CD4-positive, alpha-beta T cell treated with Interferon gamma for 1 hour (primary cell): ENCODE measurements around the gene NUB1.

Experiments used
- DNase-seq: peaks from one replicate; pipeline ENCODE4 v3.0.0-alpha.2; 2020

Gene NUB1

DNA sequence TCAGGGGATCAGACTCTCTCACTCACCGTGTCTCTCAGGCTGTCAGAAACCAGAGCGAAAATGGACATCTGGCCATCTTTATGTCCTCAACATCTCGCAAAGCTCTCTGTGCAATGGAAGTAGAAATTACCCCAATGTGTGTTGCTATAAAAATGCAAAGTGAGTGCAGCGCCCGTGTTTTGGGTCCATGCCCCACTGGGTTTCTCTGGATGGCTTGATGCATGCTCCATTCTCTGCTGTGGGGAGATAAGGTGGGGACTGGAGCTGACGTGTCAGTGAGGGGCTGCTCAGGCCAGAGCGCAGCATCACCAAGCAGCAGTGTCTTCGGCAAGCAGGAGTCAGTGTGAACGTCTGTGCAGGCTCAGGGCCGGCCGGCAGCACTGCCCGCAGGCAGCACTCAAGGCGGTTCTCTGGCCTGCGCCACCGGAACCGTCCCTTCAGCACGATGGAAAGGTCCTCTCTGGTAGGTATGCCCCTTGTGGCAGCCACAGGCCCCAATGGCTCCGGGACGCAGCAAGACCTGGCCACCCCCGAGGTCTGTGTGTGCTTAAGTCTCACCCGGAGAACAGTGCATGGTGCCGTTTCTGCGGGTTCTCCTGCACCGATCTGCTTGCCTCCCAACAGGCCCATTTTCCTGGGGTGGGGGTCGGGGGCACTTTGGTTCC, 38.1 kb downstream of the NUB1 start:
- DNase-seq, result no peak

DNA sequence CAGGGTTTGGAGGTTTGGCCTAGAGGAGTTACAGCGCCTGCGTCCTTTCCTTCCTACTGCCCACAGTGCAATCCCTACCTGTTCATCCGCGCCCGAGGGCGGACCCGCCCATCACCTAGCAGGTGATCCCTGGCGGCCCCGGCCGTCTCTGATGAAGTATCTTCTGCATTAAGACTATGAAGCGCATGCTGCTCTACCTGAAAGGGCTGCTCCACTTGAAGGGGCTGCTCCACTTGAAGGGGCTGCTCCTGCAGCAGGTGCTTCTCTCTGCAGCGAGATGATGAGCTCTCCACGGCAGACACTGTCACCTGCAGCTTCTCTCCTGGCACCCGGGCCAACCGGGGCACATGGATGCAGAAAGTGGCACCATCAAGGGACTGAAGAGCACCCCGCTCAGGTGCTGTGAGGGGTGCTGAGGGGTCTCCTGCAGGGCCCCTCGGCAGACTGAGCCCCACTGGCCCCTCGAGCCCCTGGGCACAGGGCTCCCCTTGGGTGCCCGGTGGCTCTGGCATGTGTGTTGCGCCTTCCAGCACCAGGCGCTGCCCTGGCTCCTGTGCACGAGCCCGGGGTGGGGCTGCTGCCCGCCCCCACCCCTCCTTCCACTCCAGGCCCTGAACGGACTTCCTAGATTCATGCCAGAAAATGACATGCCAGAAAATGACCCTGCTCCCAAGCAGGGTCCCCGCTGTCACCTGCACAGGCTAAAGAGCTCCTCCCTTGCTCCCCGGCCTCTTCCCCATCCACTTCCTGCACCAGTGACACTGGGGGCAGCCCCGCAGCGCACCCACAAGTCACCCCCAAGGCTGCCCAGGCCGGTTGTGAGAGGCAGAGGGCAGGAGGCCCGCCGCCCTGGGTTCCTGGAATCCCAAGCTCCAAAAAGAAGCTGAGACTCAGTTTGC, 38.8 kb downstream of the NUB1 start:
- peak; percentile 3 for DNase-seq

DNA sequence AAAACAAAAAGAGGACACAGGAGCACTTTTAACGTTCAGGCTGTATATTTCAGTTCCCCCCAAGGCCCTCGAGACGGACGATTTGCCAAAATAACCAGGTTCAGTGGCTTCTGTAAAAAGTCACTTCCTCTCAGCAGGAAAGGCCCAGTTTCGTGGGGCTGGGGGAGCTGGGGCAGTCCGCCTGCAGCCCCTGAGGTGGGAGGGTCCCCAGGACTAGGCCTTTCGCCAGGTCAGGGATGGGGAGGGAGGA, 39.4 kb downstream of the NUB1 start:
- DNase-seq, result peak; percentile 16

DNA sequence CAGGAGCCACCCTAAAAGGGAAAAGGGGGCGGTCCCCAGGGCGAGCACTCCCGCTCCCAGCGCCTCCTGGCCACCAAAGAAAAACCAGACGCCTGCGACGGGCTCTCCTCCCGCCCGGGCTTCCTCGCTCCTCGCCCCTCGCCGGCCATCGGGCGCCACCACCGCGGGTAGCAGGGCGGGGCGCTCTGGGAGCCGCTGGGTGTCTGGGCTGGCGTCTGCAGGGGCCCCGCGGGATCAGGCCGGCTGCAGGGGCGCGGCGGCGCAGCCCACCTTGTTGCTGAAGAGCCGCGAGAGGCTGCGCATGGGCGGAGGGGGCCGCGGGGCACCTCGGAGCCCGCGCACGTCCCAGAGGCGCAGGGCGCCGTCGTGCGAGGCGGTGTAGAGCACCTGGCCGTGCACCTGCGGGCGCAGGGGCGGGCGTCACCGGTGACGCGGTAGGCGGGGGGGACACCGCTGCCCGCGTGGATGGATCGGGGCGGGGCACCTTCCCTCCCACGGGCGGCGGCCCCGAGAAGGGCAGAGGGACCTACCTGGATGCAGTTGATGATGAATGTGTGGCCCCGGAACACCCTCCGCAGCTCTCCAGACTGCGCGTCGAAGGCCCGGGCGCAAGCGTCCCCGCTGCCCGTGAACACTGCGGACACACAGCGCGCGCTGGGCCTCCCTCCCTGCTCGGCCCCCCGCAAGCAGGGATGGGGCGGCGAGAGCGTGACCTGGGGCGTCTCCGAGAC, 39.9 kb downstream of the NUB1 start:
- peak; percentile 82 for DNase-seq

DNA sequence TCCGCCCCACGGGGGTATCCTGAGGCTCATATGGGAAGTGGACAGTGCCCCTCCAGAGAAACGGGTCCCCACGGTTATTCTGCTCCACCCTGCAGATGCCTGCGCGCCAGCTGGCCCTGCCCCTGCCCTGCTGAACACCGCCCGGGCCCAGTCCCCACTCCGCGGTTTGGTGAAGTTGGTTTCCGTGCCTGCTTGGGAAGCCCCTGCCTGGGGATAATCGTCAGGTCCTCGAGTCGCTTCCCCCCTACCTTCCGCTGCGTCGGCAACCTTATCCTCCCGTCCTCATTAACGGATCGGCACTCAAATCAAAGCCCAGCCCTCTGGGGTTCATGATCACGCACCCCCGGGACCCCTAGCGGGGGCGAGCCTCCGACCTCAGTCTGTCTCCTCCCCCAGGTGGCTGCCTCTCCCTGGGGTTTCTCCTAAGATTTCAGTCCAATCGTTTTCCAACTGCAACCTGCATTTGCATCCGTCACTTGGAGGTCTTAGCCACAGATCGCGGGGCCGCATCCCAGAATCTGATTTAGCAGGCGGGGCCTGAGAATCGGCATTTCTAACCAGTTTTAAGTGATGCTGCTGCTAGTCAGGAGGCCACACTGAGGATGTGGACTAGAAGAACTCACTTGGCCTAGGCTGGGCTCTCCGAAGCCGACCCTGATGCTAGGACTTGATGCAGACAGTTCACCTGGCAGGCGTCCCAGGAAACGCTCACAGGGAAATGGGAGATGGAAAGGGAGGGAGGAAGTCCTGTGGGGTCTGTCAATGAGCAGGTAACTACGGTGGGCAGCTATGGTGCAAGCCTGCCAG, 40.7 kb downstream of the NUB1 start:
- DNase-seq, result peak; percentile 66

DNA sequence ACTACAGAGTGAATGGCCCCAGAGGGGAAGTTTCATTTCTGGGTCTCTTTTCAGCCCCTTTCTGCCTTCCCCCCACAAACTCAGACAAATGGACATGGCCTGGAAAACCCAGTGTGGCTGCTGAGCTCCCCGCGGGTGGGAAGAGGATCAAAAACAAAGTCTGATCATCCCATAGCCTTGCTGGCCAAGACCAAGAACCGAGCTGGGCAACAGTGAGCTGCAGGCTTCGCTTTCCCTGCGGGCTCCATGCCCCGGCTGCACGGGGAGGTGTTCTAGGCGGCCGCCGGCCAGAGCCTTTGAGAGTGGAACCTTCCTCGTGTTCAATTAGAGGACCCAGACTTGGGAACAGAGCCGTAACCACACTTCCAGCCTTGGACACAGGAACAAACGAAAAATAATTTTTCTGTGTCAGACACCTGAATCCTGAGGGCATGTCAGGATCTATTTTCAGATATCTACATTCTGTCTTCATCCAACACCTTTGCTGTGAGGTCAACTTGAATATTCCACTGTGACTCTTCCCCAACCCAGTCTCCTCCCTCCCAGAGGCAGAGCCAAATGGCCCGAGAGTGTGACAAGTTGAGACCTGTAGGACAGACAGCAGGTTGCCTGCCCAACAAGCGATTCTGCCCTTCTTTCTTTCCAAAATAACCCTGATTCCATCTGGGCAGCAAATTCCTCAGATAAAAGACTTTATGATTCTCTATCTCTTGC, 42.2 kb downstream of the NUB1 start:
- DNase-seq, result no peak

DNA sequence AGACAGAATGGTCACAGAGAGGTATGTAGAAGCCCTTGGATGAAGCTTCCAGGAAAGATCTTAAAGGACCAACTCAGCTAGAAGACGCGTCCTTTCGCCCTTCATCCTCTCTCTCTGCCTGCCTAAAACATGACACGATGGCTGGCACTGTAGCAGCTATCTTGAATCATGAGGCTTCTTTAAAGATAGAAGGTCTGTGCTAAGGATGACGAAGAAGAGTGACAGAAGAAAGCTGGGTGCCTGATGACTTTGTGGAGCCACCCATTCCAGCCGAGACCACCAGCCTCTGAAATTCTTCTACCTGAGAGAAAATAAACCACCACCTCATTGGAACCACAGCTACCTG, 42.7 kb downstream of the NUB1 start:
- DNase-seq, result no peak

DNA sequence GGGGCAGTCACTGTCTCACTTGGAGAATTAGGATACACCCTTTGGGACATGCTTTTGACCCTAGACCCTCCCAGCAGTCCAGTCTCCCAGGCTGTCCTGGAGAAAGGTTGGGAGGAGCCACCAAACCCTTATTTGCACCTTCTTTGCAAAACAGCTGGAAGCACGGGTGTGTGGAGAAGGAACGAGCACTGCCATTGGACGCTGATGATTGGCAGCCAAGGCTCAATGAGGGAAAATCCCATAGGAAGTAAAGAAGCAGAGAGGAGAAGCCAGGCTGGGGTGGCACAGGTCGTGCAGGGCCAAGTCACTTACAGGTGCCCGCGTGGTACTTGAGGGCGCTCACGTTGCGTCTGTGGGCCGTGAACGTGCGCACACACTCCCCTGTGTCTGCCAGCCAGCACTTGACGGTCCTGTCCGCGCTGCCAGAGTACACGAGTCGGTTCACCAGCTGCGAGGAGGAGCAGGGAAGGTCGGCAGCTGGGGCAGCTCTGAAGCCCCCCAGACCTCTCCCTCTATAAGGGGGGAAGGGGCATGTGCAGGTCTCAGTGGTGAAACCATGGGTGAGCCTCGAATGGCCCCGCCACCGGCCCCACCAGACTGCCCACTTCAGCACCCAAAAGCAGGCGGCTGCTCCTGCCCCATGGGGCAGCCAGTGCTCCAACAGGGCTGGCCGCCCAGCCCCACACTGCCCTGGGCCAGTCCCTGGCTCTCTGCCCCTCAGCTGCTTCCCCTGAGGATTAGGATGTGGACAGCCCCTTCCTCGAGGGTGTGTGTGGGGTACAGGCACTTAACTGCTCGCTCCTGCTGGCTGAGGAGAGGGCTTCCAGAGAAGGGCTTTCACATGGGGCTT, 43.4 kb downstream of the NUB1 start:
- DNase-seq, result no peak

DNA sequence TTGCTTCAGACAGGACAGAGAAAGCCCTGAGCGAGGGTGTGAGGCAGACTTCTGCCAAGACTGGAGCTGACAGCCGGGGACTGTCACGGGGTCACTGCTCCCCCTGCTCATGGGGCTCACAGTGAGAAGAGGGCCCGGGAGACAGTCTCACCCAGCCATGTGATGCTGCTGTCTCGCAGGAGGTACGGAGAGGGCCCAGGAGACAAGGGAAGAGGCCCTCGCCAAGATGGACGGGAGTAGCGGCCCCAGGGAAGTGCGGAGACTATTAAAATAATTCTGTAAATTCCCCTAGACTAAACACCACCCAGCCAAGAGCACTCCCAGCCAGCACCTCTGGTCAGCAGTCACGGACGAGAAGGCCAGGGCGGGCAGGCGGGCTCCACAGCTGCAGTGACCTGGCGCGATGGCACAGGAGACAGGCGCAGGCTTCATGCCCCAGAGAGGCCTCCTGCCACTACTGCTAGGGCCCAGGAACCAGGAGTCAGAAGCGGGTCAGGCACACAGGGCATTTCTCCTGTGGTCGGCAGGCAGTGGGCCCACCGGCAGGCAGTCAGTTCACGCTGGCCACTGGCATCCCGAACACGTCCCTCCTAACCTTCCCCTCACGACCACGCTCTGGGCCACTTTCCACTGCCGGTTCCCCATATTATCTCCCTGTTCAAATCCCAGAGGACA, 44.2 kb downstream of the NUB1 start:
- no peak for DNase-seq

DNA sequence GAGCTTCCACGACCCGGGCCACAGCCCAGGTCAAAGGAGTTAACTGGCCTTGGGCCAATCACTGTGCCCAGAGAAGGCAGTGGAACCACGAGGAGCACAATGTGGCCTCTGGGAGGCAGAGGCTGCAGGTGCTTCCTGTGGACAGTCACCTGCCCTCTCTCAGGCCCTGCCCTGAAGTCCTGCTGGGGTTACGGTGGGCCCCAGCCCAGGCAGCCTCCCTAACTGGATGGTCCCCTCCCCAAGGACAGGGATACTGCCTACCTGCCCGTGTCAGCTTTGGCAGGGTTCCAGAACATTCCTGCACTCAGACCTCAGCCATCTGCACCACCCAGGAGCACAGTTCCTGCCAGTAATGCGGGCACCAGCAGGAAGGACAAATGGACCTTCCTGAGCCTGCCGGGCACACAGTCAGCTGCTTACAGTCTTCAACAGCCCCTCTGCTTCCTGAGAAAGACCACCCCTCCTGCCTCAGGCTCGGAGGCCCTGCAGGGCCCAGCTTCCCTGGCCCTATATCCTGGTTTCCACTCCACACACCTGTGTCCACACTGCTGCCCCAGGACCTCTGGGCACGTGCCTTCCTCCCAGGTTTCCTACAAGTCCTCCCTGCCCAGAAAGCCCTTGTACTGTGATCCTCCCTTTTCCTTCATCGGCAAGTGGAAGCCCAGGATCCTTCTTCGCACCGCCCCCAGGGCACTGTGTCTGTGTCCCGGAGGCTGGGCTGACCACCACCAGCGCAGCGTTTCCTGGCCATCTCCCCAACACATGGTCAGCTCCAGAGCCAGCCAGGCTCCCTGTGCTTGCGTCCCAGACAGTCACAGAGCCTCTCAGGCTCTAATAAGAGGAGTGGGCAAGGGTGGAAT, 44.9 kb downstream of the NUB1 start:
- DNase-seq, result no peak

DNA sequence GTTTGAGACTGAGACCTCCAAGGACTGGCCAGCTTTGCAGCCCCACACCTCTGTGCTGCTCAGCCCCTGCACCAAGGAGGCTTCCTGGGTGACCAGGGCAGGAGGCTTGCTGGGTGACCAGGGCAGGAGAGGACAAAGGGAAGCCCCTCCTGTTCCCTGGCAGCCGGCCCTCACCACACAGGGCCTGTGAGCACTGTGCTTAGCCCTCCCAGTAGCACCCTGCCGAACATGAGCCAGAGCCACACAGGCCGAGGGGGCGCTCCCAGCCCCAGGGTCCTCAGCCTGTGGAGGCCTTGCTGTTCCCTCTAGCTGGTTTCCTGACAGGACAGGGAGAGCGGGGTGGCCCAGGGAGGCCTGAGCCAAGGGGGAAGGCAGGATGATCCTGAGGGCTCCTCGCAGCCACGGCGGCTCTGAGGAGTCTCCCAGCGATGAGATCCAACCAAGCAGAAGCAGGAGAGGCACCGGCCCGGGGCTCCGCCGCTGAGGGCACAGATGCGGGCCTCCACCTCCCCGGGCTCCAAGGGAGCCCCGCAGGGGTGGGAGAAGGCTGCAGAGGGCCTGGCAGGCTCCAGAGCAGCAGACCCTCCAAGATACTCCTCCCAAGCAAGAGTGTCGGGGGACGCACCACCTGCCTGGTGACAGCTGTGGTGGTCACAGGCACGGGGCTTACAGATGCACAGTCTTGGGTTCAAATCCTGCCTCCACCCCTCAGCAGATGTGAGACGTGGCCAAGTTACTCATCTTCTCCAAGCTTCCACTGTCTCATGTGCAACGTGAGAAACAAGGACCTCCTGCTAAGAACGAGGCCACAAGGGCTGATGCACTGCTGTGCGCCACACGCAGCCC, 45.8 kb downstream of the NUB1 start:
- DNase-seq, result no peak

DNA sequence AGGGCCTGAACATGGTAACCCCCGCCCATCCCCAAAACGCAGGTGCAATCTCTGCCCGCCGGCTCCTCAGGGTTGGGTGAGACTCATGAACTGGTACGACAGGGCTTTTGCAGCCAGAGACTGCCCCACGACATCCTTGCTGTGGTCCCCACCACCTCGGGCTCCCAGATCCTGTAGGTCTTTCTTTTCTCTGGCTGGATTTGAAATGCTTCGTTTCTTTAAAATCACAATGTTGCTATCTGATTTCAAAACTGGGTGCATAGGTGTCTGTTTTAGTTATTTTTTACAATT, 46.3 kb downstream of the NUB1 start:
- DNase-seq, result no peak

DNA sequence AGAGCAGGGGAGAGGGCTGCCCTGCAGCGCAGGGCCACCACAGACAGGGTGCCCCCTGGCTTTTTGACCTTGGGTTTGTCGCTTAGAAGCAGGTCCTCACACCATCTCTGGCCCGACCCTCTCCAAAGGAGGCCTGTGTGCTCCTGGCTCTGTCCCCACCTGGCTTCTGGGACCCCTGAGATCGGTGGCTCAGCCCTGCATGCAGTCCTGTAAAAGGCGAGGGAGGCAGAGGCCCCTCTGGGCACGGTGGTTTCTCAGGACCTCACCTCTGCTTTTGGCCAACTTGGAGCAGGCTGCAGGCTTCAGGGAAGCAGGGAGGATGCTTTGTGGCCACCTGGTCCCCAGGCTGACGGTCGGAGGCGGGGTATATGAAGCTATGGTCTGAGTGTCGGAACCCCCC, 46.8 kb downstream of the NUB1 start:
- no peak for DNase-seq

DNA sequence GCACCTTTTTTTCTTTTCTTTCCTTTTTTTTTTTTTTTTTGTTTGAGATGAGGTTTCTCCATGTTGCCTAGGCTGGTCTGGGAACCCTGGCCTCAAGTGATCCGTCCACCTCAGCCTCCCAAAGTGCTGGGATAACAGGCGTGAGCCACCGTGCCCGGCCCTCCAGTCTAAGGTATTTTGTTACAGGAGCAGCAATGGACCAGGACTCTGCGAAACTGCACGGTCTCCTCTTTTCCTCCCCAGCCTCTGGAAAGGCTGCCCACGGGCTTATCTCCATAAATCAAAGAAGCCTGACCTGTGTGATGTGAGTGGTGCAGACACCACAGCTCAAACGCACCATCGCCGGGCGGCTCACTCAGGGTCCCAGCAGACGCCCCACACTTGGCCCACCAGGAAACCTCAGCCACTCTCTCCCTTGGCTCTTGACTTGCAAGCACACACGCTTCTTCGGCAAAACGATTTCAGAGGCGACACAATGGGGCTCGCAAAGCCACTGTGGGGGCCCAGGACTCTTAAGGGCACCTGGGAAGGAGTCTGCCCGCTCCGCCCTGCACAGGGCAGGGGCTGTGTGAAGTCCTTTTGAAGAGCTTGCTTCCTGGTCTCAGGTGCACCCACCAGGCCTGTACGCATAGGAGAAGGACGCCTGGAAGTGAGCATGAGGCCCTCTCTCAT, 47.6 kb downstream of the NUB1 start:
- DNase-seq, result no peak

DNA sequence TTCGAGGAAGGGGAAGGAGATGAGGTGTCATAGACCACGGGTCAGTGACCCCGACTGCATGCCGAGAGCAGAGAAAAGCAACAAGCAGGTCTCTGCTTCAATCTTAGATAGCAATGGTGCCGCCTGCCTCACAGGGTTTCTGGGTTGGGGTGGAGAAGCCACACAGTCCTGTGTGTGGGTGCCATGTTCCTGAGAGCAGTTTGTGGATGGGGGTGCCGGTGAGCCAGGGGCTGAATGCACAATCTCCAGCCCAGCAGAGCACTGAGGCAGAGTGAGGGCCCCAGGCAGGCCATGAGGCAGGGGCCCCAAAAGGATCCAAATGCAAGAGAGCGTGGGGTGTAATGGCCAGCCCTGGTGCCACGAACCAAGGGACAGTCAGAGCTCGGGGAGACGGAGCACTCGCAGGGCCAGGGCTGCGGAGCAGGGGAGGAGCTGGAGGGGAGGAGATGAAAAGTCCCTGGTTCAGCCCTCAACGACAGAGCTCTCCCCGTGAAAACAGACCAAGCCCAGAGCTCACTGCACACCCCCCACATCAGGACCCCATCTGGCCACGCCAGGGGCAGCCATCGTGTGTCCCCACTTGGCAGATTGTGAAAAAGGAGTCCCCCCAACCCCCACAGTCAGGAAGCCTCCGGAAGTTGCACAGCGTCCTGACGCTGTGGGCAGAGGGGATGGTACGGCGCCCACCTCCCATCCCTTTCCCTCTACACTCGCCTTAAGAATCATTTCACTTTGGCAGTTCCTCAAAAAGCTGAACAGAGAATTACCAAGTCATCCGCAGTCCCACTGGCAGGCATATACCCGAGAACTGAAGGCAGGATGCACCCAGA, 48.4 kb downstream of the NUB1 start:
- DNase-seq, result no peak

DNA sequence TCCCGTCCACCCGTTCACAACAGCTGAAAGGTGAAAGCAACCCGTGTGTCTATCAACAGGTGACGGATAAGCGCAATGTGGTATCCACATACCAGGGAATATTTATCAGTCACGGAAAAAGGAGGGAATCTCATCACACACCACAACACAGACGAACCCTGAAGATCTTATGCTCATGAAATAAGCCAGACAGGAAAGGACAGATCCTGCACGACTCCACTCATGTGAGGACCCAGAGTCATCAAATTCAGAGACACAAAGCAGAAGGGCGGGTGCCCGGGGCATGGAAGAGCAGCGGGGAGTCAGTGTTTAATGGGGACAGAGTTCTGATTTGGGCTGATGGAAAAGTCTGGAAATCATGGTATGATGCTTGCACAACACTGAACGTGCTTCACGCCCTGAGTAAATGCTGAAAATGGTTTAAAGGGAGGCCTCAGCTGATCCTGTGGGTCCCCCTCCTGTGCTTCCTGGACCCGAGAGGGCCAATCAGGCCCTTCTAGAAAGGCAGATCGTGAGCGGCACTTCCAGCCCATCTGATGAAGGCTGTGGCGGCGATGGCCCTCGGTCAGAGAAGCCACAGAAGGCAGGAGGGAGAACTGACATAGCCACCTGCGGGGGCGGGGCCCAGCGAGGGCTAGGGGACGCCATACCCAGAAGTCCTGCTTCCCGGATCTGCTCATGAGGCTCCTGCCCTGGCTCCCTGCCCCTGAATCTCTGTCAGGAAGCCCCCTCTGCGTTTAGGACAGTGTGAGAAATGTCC, 49.2 kb downstream of the NUB1 start:
- no peak for DNase-seq

DNA sequence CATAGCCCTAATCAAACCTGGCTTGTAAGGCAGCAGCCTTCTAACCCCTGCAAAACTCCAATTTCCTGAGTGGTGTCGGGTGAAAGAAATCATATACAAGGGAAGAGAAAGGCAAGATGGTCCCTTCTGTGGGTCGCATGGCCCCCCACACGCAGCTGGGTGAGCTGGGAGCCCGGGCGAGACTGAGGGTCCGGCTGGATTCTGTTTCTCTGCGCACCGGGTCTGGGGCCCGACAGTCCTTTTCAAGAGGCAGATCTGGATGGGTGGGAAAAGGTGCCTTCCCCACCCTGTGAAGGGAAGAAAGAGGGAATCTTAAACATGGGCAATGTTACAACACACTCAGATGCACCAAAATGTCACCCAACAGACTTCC, 49.7 kb downstream of the NUB1 start:
- DNase-seq, result no peak
